Middle frontal gyrus (tissue), 1 donor: Measurements from ENCODE around the gene KIAA0232.
"Not testable (repeated sequence)": the region's sequence is repeated elsewhere in the genome, so short reads cannot be mapped to it uniquely, and the experiment has no call there.

Source experiments
- DNase-seq: peaks from one replicate; pipeline ENCODE4 v3.0.0-alpha.2; 2015; ENCODE audit warnings: low spot score; ENCODE audit errors: extremely low spot score

KIAA0232 gene

DNA sequence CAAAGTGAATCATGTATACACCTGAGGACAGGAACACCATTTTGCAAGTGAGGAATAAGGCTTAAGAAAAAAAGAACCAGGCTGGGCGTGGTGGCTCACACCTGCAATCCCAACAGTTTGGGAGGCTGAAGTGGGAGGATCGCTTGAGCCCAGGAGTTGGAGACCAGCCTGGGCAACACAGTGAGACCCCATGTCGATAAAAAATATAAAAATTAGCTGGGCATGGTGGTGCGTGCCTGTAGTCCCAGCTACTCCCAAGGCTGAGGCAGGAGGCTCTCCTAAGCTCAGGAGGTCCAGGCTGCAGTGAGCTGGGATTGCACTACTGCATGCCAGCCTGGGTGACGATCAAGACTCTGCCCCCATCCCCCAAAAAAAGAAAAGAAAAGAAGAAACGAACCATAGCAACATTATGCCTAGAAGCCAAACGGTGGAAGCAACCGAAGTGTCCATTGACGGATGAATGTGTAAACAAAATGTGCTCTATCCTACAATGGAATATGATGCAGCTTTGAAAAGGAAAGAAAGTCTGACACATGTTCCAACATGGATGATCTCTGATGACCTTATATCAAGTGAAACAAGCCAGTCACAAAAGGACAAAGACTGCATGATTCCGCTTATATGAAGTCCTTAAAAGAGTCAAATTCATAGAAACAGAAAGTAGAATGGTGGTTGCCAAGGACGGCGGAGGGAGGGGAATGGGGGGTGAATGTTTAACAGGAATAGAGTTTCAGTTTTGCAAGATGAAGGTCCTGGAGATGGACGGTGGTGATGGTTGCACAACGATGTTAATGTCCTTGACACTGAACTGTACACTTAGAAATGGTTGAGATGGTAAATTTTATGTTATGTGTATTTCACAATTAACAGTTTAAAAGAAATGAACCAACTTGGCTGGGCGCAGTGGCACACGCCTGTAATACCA lies 8.6 kb upstream of the KIAA0232 start:
- DNase-seq: no peak

DNA sequence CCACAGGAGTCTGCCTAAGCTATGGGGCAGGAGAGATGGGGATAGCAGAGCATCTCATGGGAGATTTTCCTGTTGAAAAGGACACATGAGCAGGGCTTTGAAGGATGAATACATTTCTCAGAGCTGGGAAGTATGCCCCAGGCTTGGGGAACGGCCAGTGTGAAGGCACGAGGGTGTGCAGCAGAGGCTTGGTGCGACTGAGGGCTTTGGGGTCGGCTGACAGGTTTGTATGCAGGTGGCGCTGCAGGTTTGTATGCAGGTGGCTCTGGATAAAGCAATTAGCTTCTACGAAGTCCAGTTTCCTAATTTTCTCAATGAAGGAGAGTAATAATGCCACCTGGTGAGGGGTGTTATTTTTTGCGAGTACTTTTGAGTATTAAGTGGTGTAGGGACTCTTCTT lies 6.8 kb upstream of the KIAA0232 start:
- DNase-seq: no peak

DNA sequence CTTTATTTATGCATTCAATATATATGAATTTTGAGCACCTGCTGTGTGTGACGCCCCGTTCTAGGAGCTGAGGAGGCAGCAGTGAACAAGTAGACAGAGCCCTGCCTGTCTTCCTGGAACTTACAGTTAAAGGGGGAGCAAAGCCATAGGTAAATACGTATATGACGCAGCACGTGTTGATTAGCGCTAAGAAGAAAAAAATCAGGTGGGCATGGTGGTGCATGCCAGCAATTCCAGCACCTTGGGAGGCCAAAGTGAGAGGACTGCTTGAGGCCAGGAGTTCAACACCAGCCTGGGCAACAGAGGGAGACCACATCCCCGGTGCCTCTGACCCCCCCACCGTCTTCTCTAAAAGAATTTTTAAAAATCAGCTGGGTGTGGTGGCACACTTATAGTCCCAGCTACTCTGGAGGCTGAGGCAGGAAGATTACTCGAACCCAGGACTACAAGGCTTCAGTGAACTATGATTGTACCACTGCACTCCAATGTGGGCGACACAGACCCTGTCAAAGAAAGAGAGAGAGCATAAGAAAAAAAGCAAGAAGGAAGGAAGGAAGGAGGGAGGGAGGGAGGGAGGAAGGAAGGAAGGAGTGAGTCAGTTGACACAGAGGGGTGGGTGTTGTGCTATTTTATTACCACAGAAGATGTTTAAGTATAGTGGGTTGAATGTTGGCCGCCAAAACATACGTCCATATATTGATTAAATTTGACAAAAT lies 5.4 kb upstream of the KIAA0232 start:
- no peak for DNase-seq

DNA sequence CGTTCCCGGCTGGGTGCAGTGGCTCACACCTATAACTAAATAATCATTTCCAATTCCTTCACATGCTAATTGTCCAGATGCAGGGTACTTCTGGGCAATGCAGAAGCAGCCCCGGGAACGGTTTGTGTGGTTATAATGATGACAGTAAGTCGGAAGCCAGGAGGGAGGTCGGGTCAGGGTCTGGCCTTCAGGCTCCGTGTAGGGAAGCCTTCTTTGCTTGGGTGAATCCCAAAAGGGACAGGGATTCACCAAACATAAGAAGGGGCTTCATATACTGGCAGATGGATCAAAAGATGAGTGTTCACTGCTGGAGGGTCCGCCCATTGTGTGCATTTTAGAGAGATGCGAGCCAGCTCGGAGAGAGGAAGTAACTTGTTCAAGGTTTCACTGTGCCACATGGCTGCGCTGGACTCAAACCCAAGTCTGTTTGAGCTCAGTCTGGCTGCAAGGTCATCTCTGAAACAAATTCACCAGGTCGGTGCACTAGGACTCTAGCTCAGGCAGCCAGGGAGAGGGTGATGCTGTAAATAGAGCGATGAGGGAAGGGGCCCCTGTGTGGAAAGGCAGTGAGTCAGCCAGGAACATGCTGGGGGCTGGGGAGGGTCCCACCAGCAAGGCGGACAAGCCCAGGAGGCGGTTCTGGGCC lies 4.8 kb upstream of the KIAA0232 start:
- DNase-seq: no peak

DNA sequence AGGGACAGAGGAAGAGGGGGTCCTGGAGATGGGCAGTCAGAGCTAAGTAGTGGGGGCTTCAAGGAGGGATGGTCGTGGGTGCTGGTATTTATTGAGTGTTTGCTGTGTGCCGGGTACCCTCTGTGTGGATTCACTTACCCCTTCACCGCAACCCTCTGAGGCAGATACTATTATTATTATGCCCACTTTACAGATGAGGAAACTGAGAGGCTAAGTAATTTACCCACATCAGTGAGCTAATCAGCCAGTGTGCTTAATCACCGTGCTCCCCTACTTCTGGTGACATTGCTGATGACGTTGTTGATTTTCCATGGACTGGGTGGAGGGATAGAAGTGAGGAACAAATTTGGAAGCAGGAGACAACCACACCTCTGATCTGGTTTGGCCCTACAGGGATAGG lies 4.1 kb upstream of the KIAA0232 start:
- DNase-seq: no peak

DNA sequence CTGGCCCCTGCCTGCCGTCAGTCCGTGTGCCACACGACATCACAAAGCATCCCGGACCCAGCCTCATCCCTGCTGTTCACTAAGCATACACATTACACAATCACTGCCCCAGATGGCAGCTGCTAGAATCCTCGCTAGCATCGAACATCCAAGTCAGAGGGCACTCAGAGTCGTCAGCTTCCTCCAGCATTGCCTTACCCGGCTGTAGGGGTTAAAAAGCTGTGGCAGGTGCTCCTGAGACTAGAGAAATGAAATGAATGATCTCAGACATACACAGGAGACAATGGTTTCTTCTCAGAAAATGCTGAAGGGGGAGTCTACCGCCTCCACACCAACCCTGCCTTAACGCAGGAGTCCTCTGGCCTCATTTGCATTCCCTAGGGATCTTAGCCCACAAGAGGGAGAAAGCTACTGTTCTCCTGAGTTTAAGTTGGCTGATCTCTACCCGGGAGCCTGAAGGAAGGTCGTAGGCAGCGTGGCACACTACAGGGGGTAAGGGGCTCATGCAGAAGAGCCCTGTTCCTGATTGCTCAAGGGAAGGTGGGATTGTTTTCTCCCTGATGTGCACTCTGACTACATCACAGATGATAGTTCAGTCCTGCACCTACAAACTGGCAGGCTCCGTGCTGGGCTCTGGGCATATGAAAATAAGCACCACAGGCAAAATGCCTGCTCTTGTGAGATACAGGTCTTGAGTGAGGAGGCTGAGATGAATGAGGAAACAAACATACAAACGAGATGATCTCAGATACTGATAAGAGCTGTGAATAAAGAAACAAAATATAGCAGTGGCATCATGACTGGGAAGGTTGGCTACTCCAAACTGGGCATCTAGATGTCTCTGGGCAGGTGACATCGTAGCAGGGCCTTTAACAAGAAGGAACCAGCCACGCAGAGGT lies 2.6 kb upstream of the KIAA0232 start:
- DNase-seq: peak; percentile 18

DNA sequence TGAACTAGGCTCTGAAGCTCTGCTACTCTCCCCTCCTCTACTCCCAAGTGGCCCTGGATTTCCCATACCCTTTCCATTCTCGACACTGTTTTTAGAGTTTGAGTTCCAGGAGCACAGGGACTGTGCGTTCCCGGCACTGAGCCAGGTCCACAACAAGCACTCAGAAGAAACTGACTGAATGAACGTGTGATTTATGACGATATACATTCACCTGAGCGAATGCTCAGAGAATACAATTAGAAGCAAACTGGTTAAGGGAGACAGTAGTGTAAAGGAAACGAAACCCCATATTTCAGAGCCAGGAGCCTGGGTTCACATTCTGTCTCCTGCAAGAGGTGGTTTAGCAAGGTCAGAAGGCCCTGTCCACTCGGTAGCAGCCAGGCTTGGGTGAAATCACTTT lies 1.4 kb upstream of the KIAA0232 start:
- DNase-seq: no peak

DNA sequence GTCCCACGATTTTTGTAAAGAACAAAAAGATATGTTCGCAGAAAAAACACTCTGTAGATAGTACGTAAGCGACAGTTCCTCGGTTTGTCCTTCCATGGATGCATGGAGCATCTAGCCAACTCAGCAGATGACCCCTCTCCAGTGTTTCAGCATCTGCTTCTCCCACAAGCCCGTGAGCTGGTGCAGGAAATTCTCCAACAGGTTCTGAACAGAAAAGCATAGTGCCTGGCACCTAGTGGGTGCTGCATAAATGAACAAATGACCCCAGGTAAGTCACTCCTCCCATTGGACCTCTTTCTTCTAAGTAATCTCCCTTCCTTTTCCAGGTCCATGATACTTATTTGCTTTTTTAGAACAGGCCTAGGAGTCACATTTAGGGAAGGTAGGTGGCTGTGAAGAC lies 966 bp upstream of the KIAA0232 start:
- DNase-seq: no peak

DNA sequence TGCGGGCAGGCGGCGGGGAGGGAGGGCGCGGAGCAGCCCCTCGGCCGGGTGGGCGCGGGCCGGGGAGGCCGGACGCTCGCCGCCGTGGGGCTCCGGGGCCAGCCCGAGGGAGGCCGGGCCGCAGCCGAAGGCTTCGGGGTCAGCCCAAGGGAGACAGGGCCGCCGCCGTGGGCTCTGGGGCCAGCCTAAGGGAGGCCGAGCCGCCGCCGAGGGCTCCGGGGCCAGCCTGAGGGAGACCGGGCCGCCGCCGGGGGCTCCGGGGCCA lies 251 bp downstream of the KIAA0232 start:
- DNase-seq: no peak

DNA sequence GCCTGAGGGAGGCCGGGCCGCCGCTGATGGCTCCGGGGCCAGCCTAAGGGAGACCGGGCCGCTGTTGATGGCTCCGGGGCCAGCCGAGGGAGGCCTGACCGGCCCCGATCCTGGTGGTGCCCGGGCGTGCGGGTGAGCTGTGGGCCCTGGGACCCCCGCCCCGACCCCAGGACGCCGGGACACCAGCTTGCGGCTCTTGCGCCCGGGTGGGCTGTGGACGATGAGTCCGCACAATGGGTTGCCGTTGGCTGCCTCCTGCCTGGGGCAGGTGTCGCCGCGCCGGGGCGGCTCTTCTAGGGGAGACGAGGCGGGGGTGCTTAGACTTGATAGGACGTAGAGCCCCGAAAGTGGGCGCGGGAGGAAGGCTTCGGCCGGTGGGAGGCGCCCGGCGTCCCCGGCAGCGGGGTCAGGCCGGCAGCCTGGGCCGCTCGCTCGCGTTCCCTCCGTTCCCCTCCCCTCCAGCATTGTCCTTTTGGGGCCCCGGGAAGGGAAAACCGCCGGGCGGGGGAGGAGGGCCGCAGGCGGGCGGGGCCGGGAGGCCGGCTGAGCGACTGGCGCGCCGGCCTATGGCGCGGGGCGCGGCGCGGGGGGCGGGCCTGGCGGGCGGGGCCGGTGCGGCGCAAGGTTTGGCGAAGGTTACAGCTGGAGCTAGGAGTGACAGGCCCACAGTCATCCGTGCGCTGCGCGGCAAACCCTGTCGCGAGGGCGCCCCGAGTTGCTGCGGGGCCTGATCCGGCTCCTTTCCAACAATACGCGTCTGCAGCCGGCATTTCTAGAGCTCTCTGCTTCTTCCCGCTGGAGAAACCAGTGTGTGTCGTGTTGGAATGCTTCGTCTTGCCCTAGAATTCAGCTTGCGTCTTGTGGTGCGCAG lies 819 bp downstream of the KIAA0232 start:
- DNase-seq: peak; percentile 84

DNA sequence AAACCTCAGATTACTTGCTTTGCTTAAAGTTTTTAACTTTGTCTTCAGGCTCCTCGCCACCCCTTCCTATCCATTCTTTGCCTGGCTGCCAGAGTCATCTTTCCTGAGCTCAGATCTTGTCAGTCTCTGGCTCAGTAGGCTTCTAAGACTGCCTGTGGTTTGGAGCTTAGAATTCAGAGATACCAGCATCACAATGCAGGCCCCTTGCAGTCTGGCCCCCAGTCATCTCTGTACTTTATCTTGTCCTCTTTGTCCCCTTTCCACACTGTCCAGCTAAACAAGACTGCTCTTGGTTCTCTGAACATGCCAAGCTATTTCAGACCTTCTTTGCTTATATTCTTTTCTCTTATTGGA lies 3.0 kb downstream of the KIAA0232 start:
- no peak for DNase-seq

DNA sequence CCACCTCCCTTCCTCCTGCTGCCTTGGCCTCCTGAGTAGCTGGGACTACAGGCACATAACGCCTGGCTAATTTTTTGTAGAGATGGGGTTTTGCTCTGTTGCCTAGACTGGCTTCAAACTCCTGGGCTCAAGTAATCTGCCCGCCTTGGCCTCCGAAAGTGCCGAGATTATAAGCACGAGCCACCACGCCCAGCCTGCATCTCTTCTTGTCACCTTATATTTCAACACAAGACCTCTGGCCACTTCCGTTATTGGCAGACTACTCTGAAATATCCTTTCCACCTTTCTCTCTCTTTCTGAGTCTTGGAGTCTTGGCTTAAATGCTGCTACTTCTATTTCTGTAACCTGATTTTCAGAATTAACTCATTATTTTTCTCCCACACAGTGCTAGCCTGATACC lies 5.6 kb downstream of the KIAA0232 start:
- DNase-seq: no peak

DNA sequence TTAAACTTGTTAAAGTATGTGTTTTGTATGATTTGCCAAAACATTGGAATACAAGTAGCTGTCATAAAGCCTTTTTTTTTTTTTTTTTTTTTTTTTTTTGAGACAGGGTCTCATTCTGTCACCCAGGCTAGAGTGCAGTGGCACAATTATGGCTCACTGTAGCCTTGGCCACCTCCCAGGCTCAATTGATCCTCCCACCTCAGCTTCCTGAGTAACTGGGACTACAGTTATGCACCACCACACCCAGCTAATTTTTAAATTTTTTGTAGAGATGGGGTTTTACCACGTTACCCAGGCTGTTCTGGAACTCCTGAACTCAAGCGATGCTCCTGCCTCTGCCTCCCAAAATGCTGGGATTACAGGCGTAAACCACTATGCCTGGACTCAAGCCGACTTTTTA lies 8.7 kb downstream of the KIAA0232 start:
- not testable (repeated sequence) for DNase-seq

DNA sequence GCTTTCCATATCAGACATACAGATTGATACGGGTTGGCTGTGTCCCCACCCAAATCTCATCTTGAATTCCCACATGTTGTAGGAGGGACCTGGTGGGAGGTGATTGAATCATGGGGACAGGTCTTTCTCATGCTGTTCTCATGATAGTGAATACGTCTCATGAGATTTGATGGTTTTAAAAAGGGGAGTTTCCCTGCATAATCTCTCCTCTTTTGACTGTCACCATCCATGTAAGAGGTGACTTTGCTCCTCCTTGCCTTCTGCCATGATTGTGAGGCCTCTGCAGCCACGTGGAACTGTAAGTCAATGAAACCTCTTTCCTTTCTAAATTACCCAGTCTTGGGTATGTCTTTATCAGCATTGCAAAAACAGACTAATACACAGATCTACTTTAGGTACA lies 9.3 kb downstream of the KIAA0232 start:
- not testable (repeated sequence) for DNase-seq

DNA sequence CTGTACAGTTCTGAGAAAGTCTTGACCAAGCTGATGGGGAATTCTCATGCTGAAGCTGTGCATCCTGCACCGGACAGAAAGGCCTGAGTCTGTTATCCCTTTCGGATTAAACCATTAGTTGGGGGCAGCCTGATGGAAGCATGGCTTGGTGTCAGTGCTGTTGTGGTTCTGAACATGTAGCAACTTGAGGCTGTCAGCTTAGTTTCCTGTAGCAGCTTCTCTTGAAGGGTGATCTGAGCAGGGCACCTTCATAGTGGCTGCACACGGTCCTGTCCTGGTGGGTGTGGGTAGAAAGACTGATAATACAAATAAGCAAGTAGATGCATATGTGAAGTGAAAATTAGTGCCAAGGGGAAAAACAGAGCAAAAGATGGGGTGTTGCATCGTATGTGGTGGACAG lies 11.7 kb downstream of the KIAA0232 start:
- no peak for DNase-seq

DNA sequence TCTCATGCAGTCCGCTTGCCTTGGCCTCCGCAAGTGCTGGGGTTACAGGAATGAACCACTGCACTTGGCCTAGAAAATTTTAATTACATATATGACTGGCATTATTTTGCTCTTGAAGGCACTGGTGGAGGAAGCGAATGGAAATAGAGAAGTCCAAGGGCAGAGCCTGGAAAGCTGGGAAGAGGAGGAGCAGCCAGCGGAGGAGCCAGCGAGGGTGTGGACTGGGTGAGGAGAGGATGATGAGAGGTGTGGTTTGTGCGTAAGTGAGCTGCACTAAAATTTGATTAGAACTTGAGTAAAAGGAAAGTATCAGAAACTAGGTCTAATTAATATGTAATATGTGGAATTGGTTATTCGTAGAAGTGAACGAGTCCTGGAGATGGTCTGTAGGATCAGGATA lies 13.3 kb downstream of the KIAA0232 start:
- DNase-seq: no peak

DNA sequence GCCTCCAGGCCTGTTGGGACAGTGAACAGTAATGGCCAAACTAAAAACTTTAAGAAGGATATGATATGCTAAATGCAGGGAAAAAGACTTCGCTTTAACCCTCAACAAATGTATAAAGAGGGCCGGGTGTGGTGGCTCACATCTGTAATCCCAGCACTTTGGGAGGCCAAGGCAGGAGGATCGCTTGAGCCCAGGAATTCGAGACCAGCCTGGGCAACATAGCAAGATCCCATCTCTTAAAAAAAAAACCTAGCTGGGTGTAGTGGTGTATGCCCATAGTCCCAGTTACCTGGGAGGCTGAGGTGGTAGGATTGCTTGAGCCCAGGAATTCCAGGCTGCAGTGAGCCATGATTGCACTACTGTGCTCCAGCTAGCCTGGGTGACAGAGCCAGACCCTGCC lies 14.8 kb downstream of the KIAA0232 start:
- not testable (repeated sequence) for DNase-seq

DNA sequence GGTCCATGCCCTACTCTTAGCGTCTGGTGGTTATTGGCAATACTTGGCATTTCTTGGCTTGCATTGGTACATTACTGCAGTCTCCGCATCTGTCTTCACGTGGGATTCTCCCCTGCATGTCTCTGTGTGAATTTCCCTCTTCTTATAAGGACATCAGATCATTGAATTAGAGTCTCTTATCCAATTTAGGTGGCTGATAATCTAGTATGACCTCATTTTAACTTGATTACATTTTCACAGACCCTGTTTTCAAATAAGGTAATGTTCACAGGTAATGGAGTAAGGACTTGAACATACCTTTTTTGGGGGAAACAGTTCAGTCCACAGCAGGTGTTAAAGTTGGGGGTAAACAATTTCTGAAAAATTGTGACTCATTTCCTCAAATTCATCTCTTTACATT lies 16.6 kb downstream of the KIAA0232 start:
- DNase-seq: no peak

DNA sequence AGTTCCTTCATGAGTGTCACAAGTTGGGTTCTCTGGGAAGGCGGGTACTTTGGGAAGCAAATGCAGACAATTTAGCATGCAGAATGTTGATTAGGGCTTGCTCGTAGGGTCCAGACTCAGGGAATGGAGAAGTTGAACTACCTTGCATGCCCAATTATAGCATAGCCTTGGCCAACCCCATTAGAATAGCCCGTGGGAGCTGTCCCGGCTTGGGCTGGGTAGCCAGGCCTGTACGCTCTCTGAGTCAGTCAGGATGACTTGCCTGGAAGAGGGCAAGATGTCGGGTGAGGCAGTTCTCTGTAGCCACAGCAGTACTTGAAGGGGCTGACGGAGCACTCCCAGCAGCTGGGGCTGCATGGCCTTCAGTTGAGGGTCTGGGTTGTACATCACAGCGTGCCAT lies 19.5 kb downstream of the KIAA0232 start:
- DNase-seq: no peak

DNA sequence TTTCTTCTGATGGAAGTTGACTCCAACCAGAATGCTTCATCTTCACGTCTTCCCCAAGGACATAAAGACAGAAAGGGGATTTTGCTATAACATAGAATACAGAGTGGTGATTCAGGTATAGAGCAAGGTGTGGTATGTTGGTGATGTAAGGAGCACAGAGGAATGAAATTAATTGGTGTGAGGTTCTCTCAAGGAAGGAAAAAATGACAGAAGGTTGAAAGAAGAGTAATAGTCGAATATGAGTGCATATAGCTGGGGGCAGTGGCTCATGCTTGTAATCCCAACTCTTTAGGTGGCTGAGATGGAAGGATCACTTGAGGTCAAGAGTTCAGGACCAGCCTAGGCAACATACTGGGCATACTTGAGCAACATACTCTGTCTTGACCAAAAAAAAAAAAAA lies 20.1 kb downstream of the KIAA0232 start:
- no peak for DNase-seq

DNA sequence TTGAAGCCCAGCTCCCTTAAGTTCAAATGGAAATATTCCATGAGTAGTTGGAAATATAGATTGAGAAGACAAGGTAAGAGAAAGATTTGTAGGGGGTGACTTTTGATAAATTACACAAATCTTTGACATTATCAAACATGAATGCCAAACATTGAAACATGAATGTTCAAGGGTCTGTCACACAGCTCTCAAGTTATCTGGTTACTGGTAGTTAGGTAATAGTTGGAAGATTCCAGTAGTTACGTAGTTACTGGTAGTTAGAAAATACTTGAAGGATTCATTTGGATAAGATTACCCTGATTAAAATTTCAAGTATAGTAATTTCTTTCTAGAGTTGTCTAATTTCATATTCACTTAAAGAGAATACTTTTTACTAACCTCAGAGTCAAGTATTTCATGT lies 20.7 kb downstream of the KIAA0232 start:
- no peak for DNase-seq
